ENCODE measurements around the gene UBE2S. TPM values are rescaled to one million over a fixed set of nuclear protein-coding genes. Genes with fewer than 3 reads are reported as not detected.

Gene UBE2S
- total RNA-seq, 2 experiments from 2014 or later = 267 to 275 TPM

GRCh38 chr19:55447421-55448174 is 40.0 kb upstream of the UBE2S start:
- ChIA-PET POLR2A (interaction anchor here (0.6 kb wide), 1 partner anchor 1280 kb away, joined by 3 read pairs; no protein-coding TSS in a partner anchor), CTCF (no interaction called here)
- peaks cover 7% of the 10 kb centered on the region for H3K4me1 Mint-ChIP-seq (ENCODE audit: low read depth)
- H3K36me3 Mint-ChIP-seq = no peaks in the 10 kb centered on the region
- no peak for DNase-seq
- no peaks in the 10 kb centered on the region for H3K9me3 Mint-ChIP-seq
- H3K27me3 Mint-ChIP-seq = peaks cover 42% of the 10 kb centered on the region
- no peak overlapping the region for H3K4me3 Mint-ChIP-seq
- intact Hi-C loops (cut with micrococcal nuclease) = no loop called here
- H3K27ac Mint-ChIP-seq = no peak overlapping the region

- CTCF ChIA-PET = interaction anchor here (0.9 kb wide), 1 partner anchor 28 kb away, joined by 4 read pairs; no protein-coding TSS in a partner anchor
- no peak overlapping the region for H3K27ac Mint-ChIP-seq
- H3K4me3 Mint-ChIP-seq = no peak overlapping the region
- H3K9me3 Mint-ChIP-seq = no peaks in the 10 kb centered on the region
- intact Hi-C loops (cut with micrococcal nuclease) = no loop called here
- no peaks in the 10 kb centered on the region for H3K36me3 Mint-ChIP-seq
- POLR2A ChIA-PET = interaction anchor here (0.9 kb wide), 1 partner anchor 288 kb away, joined by 3 read pairs; the partner anchor contains the start of gene TNNI3
- DNase-seq = no peak
- H3K27me3 Mint-ChIP-seq = peaks cover 46% of the 10 kb centered on the region
- H3K4me1 Mint-ChIP-seq (ENCODE audit: low read depth) = peaks cover 10% of the 10 kb centered on the region
These were observed 38.5 kb upstream of the UBE2S start for GRCh38 chr19:55446060-55446459.

GRCh38 chr19:55444646-55445045 is 37.1 kb upstream of the UBE2S start:
- ChIA-PET CTCF (interaction anchor here (1.0 kb wide), 1 partner anchor 9 kb away, joined by 3 read pairs; no protein-coding TSS in a partner anchor), POLR2A (no interaction called here)

GRCh38 chr19:55443824-55444480 is 36.4 kb upstream of the UBE2S start:
- Mint-ChIP-seq H3K36me3 (no peaks in the 10 kb centered on the region), H3K9me3 (no peaks in the 10 kb centered on the region), H3K4me1 (ENCODE audit: low read depth) (peaks cover 14% of the 10 kb centered on the region), H3K27ac (no peak overlapping the region), H3K4me3 (no peak overlapping the region), H3K27me3 (peaks cover 56% of the 10 kb centered on the region)
- no peak for DNase-seq
- CTCF ChIA-PET = no interaction called here
- intact Hi-C loops (cut with micrococcal nuclease) = no loop called here
- POLR2A ChIA-PET = no interaction called here

More at GRCh38 chr19:55444646-55445045, 37.1 kb upstream of the UBE2S start:
- peaks cover 14% of the 10 kb centered on the region for H3K4me1 Mint-ChIP-seq (ENCODE audit: low read depth)
- H3K4me3 Mint-ChIP-seq = no peak overlapping the region
- no peaks in the 10 kb centered on the region for H3K36me3 Mint-ChIP-seq
- DNase-seq = no peak
- H3K9me3 Mint-ChIP-seq = no peaks in the 10 kb centered on the region
- H3K27ac Mint-ChIP-seq = no peak overlapping the region
- intact Hi-C loops (cut with micrococcal nuclease) = no loop called here
- peaks cover 50% of the 10 kb centered on the region for H3K27me3 Mint-ChIP-seq

GRCh38 chr19:55443045-55443823 is 35.6 kb upstream of the UBE2S start, which contains the start of gene SHISA7:
TSS of gene SHISA7 (minus strand) at chr19:55443300. CDS start at chr19:55442863, 437 bp downstream.
- Mint-ChIP-seq H3K27me3 (peaks cover 64% of the 10 kb centered on the region), H3K4me1 (ENCODE audit: low read depth) (peaks cover 14% of the 10 kb centered on the region), H3K4me3 (no peak within 1 kb of the TSS), H3K36me3 (no peaks in the 10 kb centered on the region), H3K9me3 (no peaks in the 10 kb centered on the region), H3K27ac (no peak within 1 kb of the TSS)
- ChIA-PET POLR2A (no interaction called here), CTCF (no interaction called here)
- no peak for DNase-seq
- intact Hi-C loops (cut with micrococcal nuclease) = no loop called here

- H3K9me3 Mint-ChIP-seq = no peaks in the 10 kb centered on the region
- DNase-seq = no peak
- H3K36me3 Mint-ChIP-seq = no peaks in the 10 kb centered on the region
- peaks cover 67% of the 10 kb centered on the region for H3K27me3 Mint-ChIP-seq
- peaks cover 14% of the 10 kb centered on the region for H3K4me1 Mint-ChIP-seq (ENCODE audit: low read depth)
- no peak overlapping the region for H3K27ac Mint-ChIP-seq
- intact Hi-C loops (cut with micrococcal nuclease) = no loop called here
- ChIA-PET POLR2A (no interaction called here), CTCF (no interaction called here)
- no peak overlapping the region for H3K4me3 Mint-ChIP-seq
These were observed 34.9 kb upstream of the UBE2S start for GRCh38 chr19:55442372-55442961.

GRCh38 chr19:55441692-55442321 is 34.2 kb upstream of the UBE2S start:
- DNase-seq = no peak
- H3K4me3 Mint-ChIP-seq = no peak overlapping the region
- POLR2A ChIA-PET = no interaction called here

GRCh38 chr19:55441319-55441691 is 33.7 kb upstream of the UBE2S start:
- H3K36me3 Mint-ChIP-seq = no peaks in the 10 kb centered on the region
- DNase-seq = no peak
- CTCF ChIA-PET = no interaction called here
- H3K27ac Mint-ChIP-seq = no peak overlapping the region
- peaks cover 77% of the 10 kb centered on the region for H3K27me3 Mint-ChIP-seq
- H3K9me3 Mint-ChIP-seq = no peaks in the 10 kb centered on the region
- no peak overlapping the region for H3K4me3 Mint-ChIP-seq
- peaks cover 14% of the 10 kb centered on the region for H3K4me1 Mint-ChIP-seq (ENCODE audit: low read depth)
- intact Hi-C loops (cut with micrococcal nuclease) = no loop called here
- POLR2A ChIA-PET = no interaction called here

More at GRCh38 chr19:55441692-55442321, 34.2 kb upstream of the UBE2S start:
- Mint-ChIP-seq H3K9me3 (no peaks in the 10 kb centered on the region), H3K4me1 (ENCODE audit: low read depth) (peaks cover 14% of the 10 kb centered on the region), H3K27me3 (peaks cover 74% of the 10 kb centered on the region), H3K36me3 (no peaks in the 10 kb centered on the region), H3K27ac (no peak overlapping the region)
- intact Hi-C loops (cut with micrococcal nuclease) = no loop called here
- CTCF ChIA-PET = no interaction called here

GRCh38 chr19:55440411-55441105 is 33.0 kb upstream of the UBE2S start:
- no peak overlapping the region for H3K27ac Mint-ChIP-seq
- peaks cover 73% of the 10 kb centered on the region for H3K27me3 Mint-ChIP-seq
- ChIA-PET POLR2A (no interaction called here), CTCF (no interaction called here)
- H3K36me3 Mint-ChIP-seq = no peaks in the 10 kb centered on the region
- H3K4me1 Mint-ChIP-seq (ENCODE audit: low read depth) = peaks cover 14% of the 10 kb centered on the region
- peak; percentile 31 for DNase-seq
- H3K9me3 Mint-ChIP-seq = no peaks in the 10 kb centered on the region
- no peak overlapping the region for H3K4me3 Mint-ChIP-seq
- intact Hi-C loops (cut with micrococcal nuclease) = no loop called here

GRCh38 chr19:55439052-55439451 is 31.5 kb upstream of the UBE2S start:
- DNase-seq = no peak
- Mint-ChIP-seq H3K27ac (no peak overlapping the region), H3K27me3 (peaks cover 60% of the 10 kb centered on the region), H3K4me1 (ENCODE audit: low read depth) (peaks cover 14% of the 10 kb centered on the region), H3K4me3 (no peak overlapping the region), H3K36me3 (no peaks in the 10 kb centered on the region), H3K9me3 (no peaks in the 10 kb centered on the region)
- CTCF ChIA-PET = interaction anchor here (1.1 kb wide), 1 partner anchor 15 kb away, joined by 3 read pairs; no protein-coding TSS in a partner anchor
- intact Hi-C loops (cut with micrococcal nuclease) = no loop called here
- POLR2A ChIA-PET = no interaction called here

- ChIA-PET POLR2A (no interaction called here), CTCF (interaction anchor here (0.6 kb wide), 1 partner anchor 101 kb away, joined by 3 read pairs; no protein-coding TSS in a partner anchor)
- Mint-ChIP-seq H3K27me3 (peaks cover 52% of the 10 kb centered on the region), H3K27ac (no peak overlapping the region), H3K4me3 (no peak overlapping the region), H3K4me1 (ENCODE audit: low read depth) (peaks cover 13% of the 10 kb centered on the region), H3K36me3 (no peaks in the 10 kb centered on the region), H3K9me3 (no peaks in the 10 kb centered on the region)
- intact Hi-C loops (cut with micrococcal nuclease) = no loop called here
- peak; percentile 49 for DNase-seq
These were observed 29.8 kb upstream of the UBE2S start for GRCh38 chr19:55437410-55437809.

Data from activated CD4-positive, alpha-beta memory T cell treated with anti-CD3 and anti-CD28 coated beads for 36 hours (primary cell).